Naive B cell (primary cell): ENCODE data around the gene ORC5. TPM values are rescaled to one million over a fixed set of nuclear protein-coding genes. Genes with fewer than 3 reads are reported as not detected.

Experiments
- ATAC-seq, 2 donors: fragments of 150-1000 bp; cut with Tn5 transposase; 2 replicates each; pipeline ENCODE4 v1.10.0; 2021; ENCODE audit warnings: low read depth in 2 of 2, mild to moderate bottlenecking in 2 of 2, moderate library complexity in 2 of 2
- DNase-seq: peaks from one replicate; pipeline ENCODE4 v3.0.0; 2022
- H3K27ac Mint-ChIP-seq, 6 donors: one replicate each; pipeline ENCODE4 v1.8.0; 2020 to 2022; ENCODE audit warnings: mild to moderate bottlenecking in 6 of 6, mixed read lengths in 6 of 6, moderate library complexity in 5 of 6, inconsistent platforms in 2 of 6
- H3K27me3 Mint-ChIP-seq, 3 donors: one replicate each; pipeline ENCODE4 v1.8.0; 2021 to 2022; ENCODE audit warnings: mixed read lengths in 3 of 3, mild to moderate bottlenecking in 1 of 3
- H3K36me3 Mint-ChIP-seq, 2 donors: one replicate each; pipeline ENCODE4 v1.8.0; 2020 to 2022; ENCODE audit warnings: mixed read lengths in 2 of 2, inconsistent platforms in 1 of 2, mild to moderate bottlenecking in 1 of 2
- H3K4me1 Mint-ChIP-seq, 3 donors: one replicate each; pipeline ENCODE4 v1.8.0; 2020 to 2022; ENCODE audit warnings: mixed read lengths in 3 of 3, inconsistent platforms in 1 of 3, mild to moderate bottlenecking in 1 of 3, moderate library complexity in 1 of 3
- H3K4me3 Mint-ChIP-seq, 8 donors: one replicate each; pipeline ENCODE4 v1.8.0; 2020 to 2022; ENCODE audit warnings: mild to moderate bottlenecking in 8 of 8, mixed read lengths in 8 of 8, moderate library complexity in 8 of 8, inconsistent platforms in 2 of 8
- H3K9me3 Mint-ChIP-seq, 7 donors: one replicate each; pipeline ENCODE4 v1.8.0; 2020 to 2022; ENCODE audit warnings: mixed read lengths in 7 of 7, mild to moderate bottlenecking in 5 of 7, inconsistent platforms in 2 of 7, moderate library complexity in 1 of 7
- polyA plus RNA-seq, 6 donors: library from polyadenylated mRNA; unstranded; fragments of 300-500 nt; fragmentation: Illumina TruSeq; gene quantifications; one replicate each; pipeline ENCODE4 v1.2.3, GENCODE V29; 2021; ENCODE audit warnings: low read depth in 6 of 6

The ORC5 gene
- polyA plus RNA-seq, 6 donors from 2014 or later, result 13.6 to 29.7 (median 20.0) TPM

GRCh38 chr7:104098890-104099289 lies 108.9 kb downstream of the ORC5 start:
- no peaks in the 10 kb centered on the region for H3K36me3 Mint-ChIP-seq
- H3K9me3 Mint-ChIP-seq, result peaks cover 0 to 3% (median 0%) of the 10 kb centered on the region in 7 donors

GRCh38 chr7:104096683-104097082 lies 111.1 kb downstream of the ORC5 start:
- no peak for ATAC-seq
- Mint-ChIP-seq H3K36me3 (no peaks in the 10 kb centered on the region), H3K4me3 (no peak overlapping the region), H3K27ac (no peak overlapping the region), H3K27me3 (peaks cover 0 to 16% (median 15%) of the 10 kb centered on the region in 3 donors), H3K9me3 (peaks cover 0 to 2% (median 0%) of the 10 kb centered on the region in 7 donors), H3K4me1 (no peaks in the 10 kb centered on the region)
- no peak for DNase-seq

More at GRCh38 chr7:104098890-104099289, 108.9 kb downstream of the ORC5 start:
- no peak for DNase-seq
- H3K4me1 Mint-ChIP-seq, result no peaks in the 10 kb centered on the region
- peaks cover 0 to 10% (median 9%) of the 10 kb centered on the region in 3 donors for H3K27me3 Mint-ChIP-seq
- H3K27ac Mint-ChIP-seq, result no peak overlapping the region
- no peak for ATAC-seq
- H3K4me3 Mint-ChIP-seq, result no peak overlapping the region

GRCh38 chr7:104093127-104093526 lies 114.7 kb downstream of the ORC5 start:
- Mint-ChIP-seq H3K27me3 (peaks cover 5 to 31% (median 16%) of the 10 kb centered on the region in 3 donors), H3K4me3 (no peak overlapping the region), H3K36me3 (no peaks in the 10 kb centered on the region), H3K27ac (no peak overlapping the region), H3K9me3 (peaks cover 0 to 1% (median 0%) of the 10 kb centered on the region in 7 donors), H3K4me1 (no peaks in the 10 kb centered on the region)
- no peak for DNase-seq
- ATAC-seq, result no peak

GRCh38 chr7:104091242-104091641 lies 116.6 kb downstream of the ORC5 start:
- Mint-ChIP-seq H3K9me3 (peaks cover 0 to 1% (median 0%) of the 10 kb centered on the region in 7 donors), H3K36me3 (no peaks in the 10 kb centered on the region), H3K4me1 (no peaks in the 10 kb centered on the region), H3K4me3 (no peak overlapping the region), H3K27me3 (peaks cover 5 to 31% (median 16%) of the 10 kb centered on the region in 3 donors), H3K27ac (peak overlapping the region in 1 of 6 donors; percentile 0)
- ATAC-seq, result no peak
- no peak for DNase-seq

- Mint-ChIP-seq H3K27me3 (peaks cover 5 to 31% (median 7%) of the 10 kb centered on the region in 3 donors), H3K4me3 (no peak overlapping the region), H3K36me3 (no peaks in the 10 kb centered on the region), H3K27ac (no peak overlapping the region), H3K9me3 (peaks cover 0 to 17% (median 7%) of the 10 kb centered on the region in 7 donors), H3K4me1 (no peaks in the 10 kb centered on the region)
- DNase-seq, result no peak
- no peak for ATAC-seq
Measured at GRCh38 chr7:104089612-104090011, 118.2 kb downstream of the ORC5 start.

GRCh38 chr7:104089061-104089460 lies 118.8 kb downstream of the ORC5 start:
- Mint-ChIP-seq H3K4me1 (no peaks in the 10 kb centered on the region), H3K27ac (no peak overlapping the region), H3K36me3 (no peaks in the 10 kb centered on the region), H3K4me3 (no peak overlapping the region), H3K9me3 (peaks cover 0 to 22% (median 11%) of the 10 kb centered on the region in 7 donors), H3K27me3 (peaks cover 5 to 30% (median 7%) of the 10 kb centered on the region in 3 donors)
- DNase-seq (no peak), ATAC-seq (no peak)

Other genes starting within 250 kb of the ORC5 start
- not detected for gene RELN, start 218.4 kb downstream of the ORC5 start, polyA plus RNA-seq
- gene LHFPL3, start 120.6 kb upstream of the ORC5 start, polyA plus RNA-seq, result not detected